Measurements from ENCODE around the gene BPIFB6.

BPIFB6 gene

DNA sequence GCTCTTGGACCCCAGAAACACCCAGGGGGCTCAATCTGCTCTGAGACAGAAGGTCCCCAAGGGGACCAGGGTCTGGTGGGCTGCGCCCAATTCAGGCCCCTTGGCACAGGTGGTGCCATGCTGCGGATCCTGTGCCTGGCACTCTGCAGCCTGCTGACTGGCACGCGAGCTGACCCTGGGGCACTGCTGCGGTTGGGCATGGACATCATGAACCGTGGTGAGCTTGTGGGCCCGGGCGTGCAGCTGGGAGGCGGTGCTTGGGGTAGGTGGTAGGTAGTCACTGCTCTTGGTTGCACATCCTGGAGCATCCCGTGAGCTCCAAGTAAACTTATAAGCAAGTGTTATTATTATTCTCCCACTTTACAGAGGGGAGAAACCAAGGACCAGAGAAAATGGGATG lies at the start of gene BPIFB6:
Gene BPIFB6 (plus strand): TSS at position 118 of the 400 bp plus-strand sequence. CDS start 0 bp downstream, at position 118.
- no peak for DNase-seq

DNA sequence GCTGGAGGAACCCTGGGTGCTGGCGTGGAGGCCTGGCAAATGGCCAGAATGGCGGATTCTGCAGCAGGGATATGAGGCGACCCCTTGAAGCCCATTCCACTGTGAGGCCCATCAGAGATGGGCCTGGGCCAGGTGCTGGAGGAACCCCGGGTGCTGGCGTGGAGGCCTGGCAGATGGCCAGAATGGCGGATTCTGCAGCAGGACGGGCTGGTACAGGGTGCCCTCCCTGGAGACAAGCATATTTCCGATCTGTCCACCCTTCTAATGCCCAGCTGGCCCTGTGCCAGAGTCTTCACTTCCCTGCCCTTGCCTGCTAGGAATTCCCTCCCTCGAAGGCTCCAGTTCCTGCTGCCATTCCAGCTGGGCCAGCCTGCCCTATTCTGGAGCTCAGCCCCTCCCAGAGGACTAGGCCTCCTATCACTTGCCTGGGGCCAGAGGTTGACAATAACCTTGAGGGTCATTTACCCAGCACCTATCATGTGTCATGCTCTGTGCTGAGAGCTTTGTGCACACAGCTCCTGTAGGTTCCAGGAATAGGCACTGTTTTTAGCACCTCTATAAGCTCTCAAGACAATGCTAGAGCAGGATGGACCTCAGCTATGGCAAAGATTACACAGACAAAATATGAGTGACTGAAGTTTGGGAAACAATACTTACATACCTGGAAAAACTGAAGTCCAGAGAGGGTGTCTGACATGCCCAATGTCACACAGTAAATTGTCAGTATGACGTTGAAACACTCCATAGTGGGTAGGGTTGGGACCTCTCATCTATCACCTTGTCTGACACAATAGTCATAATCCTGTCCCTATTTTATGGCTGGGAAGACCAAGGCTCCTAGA lies 48.6 kb upstream of the BPIFB6 start:
- DNase-seq, result no peak

DNA sequence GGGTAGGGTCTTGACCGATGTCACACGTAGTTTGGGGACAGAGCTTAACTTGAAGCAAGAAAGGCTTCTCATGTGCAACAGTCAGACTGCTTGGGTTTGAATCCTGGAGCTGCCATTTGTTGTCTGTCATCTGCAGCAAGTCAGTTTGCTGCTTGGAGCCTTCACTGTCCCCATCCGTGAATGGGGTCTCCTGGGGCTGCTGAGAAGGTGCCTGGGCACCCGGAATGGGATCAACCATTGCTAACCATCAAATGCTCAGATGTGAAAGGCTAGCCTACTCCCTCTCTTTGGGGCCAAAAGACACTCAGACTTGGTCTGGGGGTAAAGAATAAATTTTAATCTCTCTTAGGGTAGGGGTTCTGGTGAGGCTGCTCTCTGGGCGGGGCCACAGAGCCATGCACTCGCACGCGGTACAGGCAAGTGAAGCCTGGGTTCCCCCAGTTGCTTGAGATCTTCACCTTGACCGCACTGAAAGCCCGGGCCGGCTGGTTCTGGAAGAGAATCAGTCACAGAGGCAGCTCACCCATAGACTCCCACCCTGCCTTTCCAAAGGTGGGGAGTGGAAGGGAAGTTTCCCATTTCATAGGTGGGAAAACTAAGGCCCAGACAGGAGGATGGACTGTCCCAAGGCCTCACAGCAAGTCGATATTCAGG lies 47.9 kb upstream of the BPIFB6 start:
- DNase-seq, result no peak

DNA sequence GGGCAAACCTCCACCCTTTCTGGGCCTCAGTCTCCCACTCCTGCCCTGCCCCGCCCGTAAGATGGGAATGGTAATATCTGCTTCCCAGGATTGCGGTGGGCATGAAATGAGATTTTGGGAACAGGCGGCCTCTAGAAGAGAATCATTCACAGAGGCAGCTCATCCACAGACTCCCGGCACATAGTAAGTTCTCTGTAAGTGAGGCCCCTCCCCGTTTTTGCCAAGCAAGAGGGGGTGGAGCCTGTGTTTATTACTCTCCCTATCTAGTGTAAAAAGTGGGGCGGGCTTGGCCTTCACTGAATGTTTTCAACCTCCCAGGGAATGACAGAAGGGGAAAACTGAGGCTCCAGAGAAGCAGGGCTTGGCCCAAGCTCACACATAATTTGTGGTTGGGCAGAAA lies 47.3 kb upstream of the BPIFB6 start:
- no peak for DNase-seq

DNA sequence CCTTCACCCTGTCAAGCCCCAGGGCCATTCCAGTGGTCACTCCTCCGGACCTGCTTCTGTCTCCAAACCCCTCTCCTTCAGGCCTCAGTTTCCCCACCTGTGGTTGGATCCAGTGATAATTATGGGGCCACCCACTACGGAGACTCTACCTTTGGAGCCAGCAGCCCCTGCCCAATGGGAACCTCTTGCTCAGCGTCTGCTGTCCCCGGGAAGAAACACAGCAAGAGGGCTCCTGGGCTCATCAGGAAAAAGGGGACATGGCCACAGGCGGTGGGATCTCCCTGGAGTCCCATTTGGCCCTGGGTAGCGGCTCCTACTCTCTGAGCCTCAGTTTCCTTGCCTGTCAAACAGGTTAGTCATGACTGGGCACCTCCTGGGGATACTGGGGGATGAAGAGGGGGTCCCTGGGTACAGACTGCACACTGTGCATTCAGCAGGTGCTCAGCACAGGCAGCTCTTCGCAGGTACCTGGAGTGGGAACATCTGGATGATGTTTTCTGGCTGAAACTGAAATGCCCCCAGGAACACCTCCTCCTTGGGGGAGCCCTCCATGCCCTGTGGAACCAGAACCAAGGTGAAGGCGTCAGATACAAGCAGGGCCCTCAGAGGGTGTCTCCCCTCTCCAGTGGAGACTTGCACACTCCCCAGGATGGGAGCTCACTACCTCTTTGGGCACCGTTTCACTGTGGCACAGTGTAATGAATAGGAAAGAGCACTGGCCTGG lies 46.7 kb upstream of the BPIFB6 start:
- no peak for DNase-seq

GRCh38 chr20:32985596-32985995 lies 45.9 kb upstream of the BPIFB6 start:
- no peak for DNase-seq

- DNase-seq, result no peak
Observed at GRCh38 chr20:32986331-32986966, 45.0 kb upstream of the BPIFB6 start.

DNA sequence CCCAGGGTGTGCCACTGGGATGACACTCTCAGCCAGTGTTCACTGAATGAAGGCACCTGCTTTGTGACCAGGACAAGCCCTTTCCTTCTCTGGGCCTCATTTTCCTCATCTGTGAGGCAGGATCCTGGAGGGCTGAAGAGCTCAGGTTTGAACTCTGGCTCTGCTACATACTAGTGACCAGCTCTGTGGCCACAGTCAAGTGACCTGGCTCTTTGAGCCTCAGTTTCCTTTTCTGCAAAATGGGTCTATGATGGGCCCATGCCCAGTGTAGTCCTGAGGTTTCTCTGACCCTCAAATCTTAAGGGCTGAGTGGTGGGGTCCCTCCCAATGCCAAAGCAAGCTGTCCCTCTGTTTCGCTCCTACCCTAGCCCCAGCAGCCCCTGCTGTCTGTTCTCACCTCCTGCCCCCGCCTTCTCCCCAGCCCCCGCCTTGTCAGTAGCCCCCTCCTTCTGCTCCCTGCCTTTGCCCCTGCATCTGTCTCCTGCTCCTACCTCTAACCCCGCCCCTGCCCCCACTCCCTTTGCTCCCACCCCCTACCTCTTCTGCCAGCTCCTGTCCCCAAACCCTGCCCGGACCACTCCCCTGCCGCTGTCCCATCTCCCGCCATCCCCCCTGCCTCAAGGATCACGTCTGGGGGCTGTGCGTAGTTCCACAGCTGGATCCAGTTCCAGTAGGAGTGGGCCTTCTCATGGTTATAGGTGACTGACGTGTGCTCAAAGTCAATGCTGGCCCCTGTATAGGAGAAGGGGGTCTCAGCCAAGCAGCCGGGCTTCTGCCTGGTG lies 44.2 kb upstream of the BPIFB6 start:
- no peak for DNase-seq

DNA sequence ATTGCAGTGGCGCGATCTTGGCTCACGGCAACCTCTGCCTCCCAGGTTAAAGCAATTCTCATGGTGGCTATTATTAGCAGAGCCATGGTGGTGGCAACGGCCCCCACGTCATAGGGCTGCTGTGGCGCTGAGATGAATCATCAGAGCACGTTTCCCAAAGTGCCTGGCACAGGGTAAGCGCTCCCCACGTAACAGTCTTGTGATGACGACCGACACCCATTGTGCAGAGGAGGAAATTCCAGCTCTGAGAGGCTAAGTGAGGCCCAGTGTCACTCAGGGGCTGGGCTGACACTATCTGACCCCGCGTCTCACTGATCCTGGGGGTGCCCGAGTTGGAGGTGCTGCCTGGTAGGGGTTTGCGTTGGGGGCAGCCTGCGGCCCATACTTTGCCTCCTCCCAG lies 43.4 kb upstream of the BPIFB6 start:
- DNase-seq, result no peak

DNA sequence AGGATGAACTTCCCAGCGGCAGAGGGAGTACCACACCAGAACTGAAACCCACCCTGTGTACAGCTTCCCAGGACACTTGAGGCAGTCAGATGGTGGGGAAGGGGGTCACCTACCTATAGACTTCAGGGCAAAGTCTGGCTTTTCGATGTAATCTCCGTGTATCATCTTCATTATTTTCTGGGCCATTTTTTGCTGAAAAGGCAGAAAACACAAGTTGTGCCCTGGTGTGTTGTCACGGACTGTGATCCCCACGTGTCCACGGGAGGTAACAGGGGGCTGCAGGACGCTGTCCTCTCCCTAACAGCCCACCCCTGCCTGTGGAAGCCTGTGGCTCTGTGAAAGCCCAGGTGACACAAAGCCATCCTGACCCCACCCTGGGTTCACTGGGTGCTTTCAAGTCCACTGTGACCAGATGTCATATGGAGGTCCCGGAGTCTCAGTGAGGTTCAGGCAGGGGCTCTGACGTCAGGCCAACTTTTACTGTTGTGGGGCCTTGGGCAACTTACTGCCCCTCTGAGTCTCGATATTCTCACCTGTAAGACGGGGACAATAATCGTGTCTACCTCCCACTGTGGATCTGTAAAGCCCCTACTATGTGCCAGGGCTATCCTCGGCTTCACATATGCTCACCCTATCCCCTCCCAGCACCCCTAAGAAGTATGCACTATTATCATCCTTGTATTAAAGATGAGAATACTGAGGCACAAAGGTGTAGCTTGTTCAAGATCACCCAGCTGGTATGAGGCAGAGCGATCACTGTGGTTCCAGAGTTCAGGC lies 41.8 kb upstream of the BPIFB6 start:
- DNase-seq, result no peak

- no peak for DNase-seq
Observed at GRCh38 chr20:32990426-32990825, 41.0 kb upstream of the BPIFB6 start.

DNA sequence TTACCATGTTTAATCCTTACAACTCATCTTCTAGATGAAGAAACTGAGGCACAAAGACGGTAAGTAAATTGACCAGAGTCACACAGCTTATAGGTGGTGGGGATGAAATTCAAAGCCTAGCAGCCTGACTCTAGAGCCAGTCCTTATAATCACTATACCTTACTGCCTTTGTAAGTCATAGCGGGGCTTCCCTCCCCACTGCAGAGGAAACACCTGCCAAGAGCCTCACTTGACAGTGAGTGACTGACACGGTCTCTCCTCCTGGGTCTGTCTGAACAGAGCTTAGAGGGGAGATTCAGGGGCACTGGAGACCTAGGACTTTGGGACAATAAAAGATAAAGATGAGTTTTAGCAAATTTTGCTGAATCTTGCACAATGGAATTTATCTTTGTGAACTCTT lies 40.1 kb upstream of the BPIFB6 start:
- DNase-seq, result no peak

GRCh38 chr20:32991792-32992641 lies 39.4 kb upstream of the BPIFB6 start:
- no peak for DNase-seq

GRCh38 chr20:32993496-32994050 lies 37.9 kb upstream of the BPIFB6 start:
- no peak for DNase-seq

GRCh38 chr20:32995802-32996201 lies 35.6 kb upstream of the BPIFB6 start:
- DNase-seq, result no peak

GRCh38 chr20:32997431-32997830 lies 34.0 kb upstream of the BPIFB6 start:
- DNase-seq, result no peak

DNA sequence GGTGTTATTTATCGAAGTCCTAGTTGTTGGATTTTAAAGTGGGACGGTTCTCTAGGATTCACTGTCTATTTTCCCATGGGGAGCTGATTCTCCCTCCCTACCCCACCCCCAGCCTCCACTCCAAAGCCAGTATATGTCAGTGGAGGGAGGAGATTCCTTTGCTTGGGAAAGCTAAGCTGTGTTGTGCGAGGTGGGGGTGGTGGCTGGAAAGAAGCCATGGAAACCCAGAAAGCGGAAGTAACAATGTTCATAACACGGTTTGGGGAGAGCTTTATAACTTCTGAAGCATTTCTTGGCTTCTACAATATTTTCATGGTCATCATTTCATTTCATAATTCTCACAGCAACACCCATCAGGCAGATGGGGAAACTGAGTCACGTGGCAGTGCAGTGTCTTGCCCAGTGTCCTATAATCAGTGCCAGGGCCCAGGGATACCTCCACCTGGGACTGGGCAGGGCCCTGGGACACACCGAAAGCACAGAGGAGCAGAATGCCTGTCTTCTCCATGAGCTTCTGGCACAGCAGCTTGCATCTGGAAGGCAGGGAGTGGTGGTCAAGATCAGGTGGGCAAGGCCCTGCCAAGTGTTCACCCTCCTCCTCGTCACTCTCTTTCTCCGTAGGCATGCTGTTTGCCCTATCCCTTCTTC lies 31.7 kb upstream of the BPIFB6 start:
- no peak for DNase-seq

- no peak for DNase-seq
Observed at GRCh38 chr20:33000802-33001466, 30.5 kb upstream of the BPIFB6 start.

Measured in activated CD4-positive, CD25-positive, alpha-beta regulatory T cell treated with anti-CD3 and anti-CD28 coated beads, Interleukin-2, amount 50 U/mL, for 72 hours (primary cell).